Measurements from ENCODE around the gene FAM120B.

GRCh38 chr6:170347975-170348374, 41.4 kb downstream of the FAM120B start:
- TF ChIP-seq GATA2 (IDR thresholded peaks at IDR 0.05; ENCODE audit: low read depth, low read length), result no peak
- no peak for TF ChIP-seq GATA3 (IDR thresholded peaks at IDR 0.05; ENCODE audit: low read depth, low read length)

Data from SH-SY5Y (cell line).